ENCODE data around the gene UMAD1. TPM values are rescaled to one million over a fixed set of nuclear protein-coding genes. Genes with fewer than 3 reads are reported as not detected.
"Not testable (repeated sequence)": the region's sequence is repeated elsewhere in the genome, so short reads cannot be mapped to it uniquely, and the experiment has no call there.

The UMAD1 gene
- total RNA-seq, 1 donor = 17.0 TPM

GRCh38 chr7:7817748-7818147 lies 177.2 kb downstream of the UMAD1 start:
- DNase-seq (ENCODE audit: insufficient read length, low spot score, missing footprints) = no peak
- H3K4me2 ChIP-seq (ENCODE audit: insufficient read depth, low read length) = no peak overlapping the region
- H3K27ac ChIP-seq (ENCODE audit: low read depth, low read length) = no peak overlapping the region
- no peaks in the 10 kb centered on the region for H3K4me1 ChIP-seq (ENCODE audit: insufficient read depth, low read length)
- no peaks in the 10 kb centered on the region for H3K79me2 ChIP-seq (ENCODE audit: insufficient read depth, low read length)
- TF ChIP-seq, protein P1, sequence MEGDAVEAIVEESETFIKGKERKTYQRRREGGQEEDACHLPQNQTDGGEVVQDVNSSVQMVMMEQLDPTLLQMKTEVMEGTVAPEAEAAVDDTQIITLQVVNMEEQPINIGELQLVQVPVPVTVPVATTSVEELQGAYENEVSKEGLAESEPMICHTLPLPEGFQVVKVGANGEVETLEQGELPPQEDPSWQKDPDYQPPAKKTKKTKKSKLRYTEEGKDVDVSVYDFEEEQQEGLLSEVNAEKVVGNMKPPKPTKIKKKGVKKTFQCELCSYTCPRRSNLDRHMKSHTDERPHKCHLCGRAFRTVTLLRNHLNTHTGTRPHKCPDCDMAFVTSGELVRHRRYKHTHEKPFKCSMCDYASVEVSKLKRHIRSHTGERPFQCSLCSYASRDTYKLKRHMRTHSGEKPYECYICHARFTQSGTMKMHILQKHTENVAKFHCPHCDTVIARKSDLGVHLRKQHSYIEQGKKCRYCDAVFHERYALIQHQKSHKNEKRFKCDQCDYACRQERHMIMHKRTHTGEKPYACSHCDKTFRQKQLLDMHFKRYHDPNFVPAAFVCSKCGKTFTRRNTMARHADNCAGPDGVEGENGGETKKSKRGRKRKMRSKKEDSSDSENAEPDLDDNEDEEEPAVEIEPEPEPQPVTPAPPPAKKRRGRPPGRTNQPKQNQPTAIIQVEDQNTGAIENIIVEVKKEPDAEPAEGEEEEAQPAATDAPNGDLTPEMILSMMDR (IDR thresholded peaks at IDR 0.05; ENCODE audit: extremely low read depth, low read depth, low read length) = no peak
- H4K20me1 ChIP-seq (ENCODE audit: insufficient read depth, low read length) = no peaks in the 10 kb centered on the region
- H3K4me3 ChIP-seq (ENCODE audit: insufficient read depth, low read length) = no peak overlapping the region
- no peaks in the 10 kb centered on the region for H3K9me3 ChIP-seq (ENCODE audit: low read depth, low read length)
- no peaks in the 10 kb centered on the region for H3K36me3 ChIP-seq (ENCODE audit: insufficient read depth, low read length)
- H3K27me3 ChIP-seq (ENCODE audit: insufficient read depth, low read length) = no peaks in the 10 kb centered on the region
- H2AFZ ChIP-seq (ENCODE audit: low read length) = no peak overlapping the region

DNA sequence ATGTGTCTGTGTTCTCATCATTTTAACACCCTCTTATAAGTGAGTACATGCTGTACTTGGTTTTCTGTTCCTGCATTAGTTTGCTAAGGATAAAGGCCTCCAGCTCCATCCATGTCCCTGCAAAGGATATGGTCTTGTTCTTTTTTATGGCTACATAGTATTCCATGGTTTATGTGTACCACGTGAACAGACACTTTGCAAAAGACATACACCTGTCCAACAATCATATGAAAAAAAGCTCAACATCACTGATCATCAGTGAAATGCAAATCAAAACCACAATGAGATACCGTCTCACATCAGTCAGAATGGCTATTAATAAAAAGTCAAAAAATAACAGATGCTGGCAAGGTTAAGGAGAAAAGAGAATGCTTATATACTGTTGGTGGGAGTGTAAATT lies 177.6 kb downstream of the UMAD1 start:
- not testable (repeated sequence) for DNase-seq (ENCODE audit: insufficient read length, low spot score, missing footprints); H4K20me1 ChIP-seq (ENCODE audit: insufficient read depth, low read length); H2AFZ ChIP-seq (ENCODE audit: low read length); H3K9me3 ChIP-seq (ENCODE audit: low read depth, low read length); H3K4me1 ChIP-seq (ENCODE audit: insufficient read depth, low read length); H3K27me3 ChIP-seq (ENCODE audit: insufficient read depth, low read length); H3K79me2 ChIP-seq (ENCODE audit: insufficient read depth, low read length); H3K4me3 ChIP-seq (ENCODE audit: insufficient read depth, low read length); H3K27ac ChIP-seq (ENCODE audit: low read depth, low read length); H3K4me2 ChIP-seq (ENCODE audit: insufficient read depth, low read length); H3K36me3 ChIP-seq (ENCODE audit: insufficient read depth, low read length)

- Histone ChIP-seq H3K4me3 (ENCODE audit: insufficient read depth, low read length) (no peak overlapping the region), H2AFZ (ENCODE audit: low read length) (no peak overlapping the region), H4K20me1 (ENCODE audit: insufficient read depth, low read length) (no peaks in the 10 kb centered on the region), H3K27me3 (ENCODE audit: insufficient read depth, low read length) (no peaks in the 10 kb centered on the region), H3K79me2 (ENCODE audit: insufficient read depth, low read length) (no peaks in the 10 kb centered on the region), H3K36me3 (ENCODE audit: insufficient read depth, low read length) (no peaks in the 10 kb centered on the region), H3K27ac (ENCODE audit: low read depth, low read length) (no peak overlapping the region), H3K9me3 (ENCODE audit: low read depth, low read length) (no peaks in the 10 kb centered on the region), H3K4me2 (ENCODE audit: insufficient read depth, low read length) (no peak overlapping the region), H3K4me1 (ENCODE audit: insufficient read depth, low read length) (no peaks in the 10 kb centered on the region)
- no peak for DNase-seq (ENCODE audit: insufficient read length, low spot score, missing footprints)
- TF ChIP-seq, protein P1 (IDR thresholded peaks at IDR 0.05; ENCODE audit: extremely low read depth, low read depth, low read length) = no peak
These were observed 179.1 kb downstream of the UMAD1 start for GRCh38 chr7:7819442-7820247.

- no peak overlapping the region for H3K4me2 ChIP-seq (ENCODE audit: insufficient read depth, low read length)
- no peaks in the 10 kb centered on the region for H3K27me3 ChIP-seq (ENCODE audit: insufficient read depth, low read length)
- no peak overlapping the region for H3K27ac ChIP-seq (ENCODE audit: low read depth, low read length)
- no peaks in the 10 kb centered on the region for H3K4me1 ChIP-seq (ENCODE audit: insufficient read depth, low read length)
- H3K79me2 ChIP-seq (ENCODE audit: insufficient read depth, low read length) = no peaks in the 10 kb centered on the region
- DNase-seq (ENCODE audit: insufficient read length, low spot score, missing footprints) = no peak
- TF ChIP-seq, protein P1 (IDR thresholded peaks at IDR 0.05; ENCODE audit: extremely low read depth, low read depth, low read length) = no peak
- no peak overlapping the region for H3K4me3 ChIP-seq (ENCODE audit: insufficient read depth, low read length)
- no peaks in the 10 kb centered on the region for H3K36me3 ChIP-seq (ENCODE audit: insufficient read depth, low read length)
- no peak overlapping the region for H2AFZ ChIP-seq (ENCODE audit: low read length)
- H4K20me1 ChIP-seq (ENCODE audit: insufficient read depth, low read length) = no peaks in the 10 kb centered on the region
- no peaks in the 10 kb centered on the region for H3K9me3 ChIP-seq (ENCODE audit: low read depth, low read length)
These were observed 179.9 kb downstream of the UMAD1 start for GRCh38 chr7:7820409-7820808.
